Uterus (tissue), 4 donors: Measurements from ENCODE around the gene MRC2. TPM values are rescaled to one million over a fixed set of nuclear protein-coding genes. Genes with fewer than 3 reads are reported as not detected.

Experiments
- DNase-seq, 2 donors: peaks; one replicate each; pipeline ENCODE4 v3.0.0-alpha.2; 2019 to 2020
- H3K27ac ChIP-seq, 2 donors: fragments of 200-600 bp; sonication (generic); 1 replicate in 1 of 2; 2 replicates in 1 of 2; pipeline ENCODE4 v1.5.1; 2016 to 2018
- H3K27me3 ChIP-seq, 2 donors: fragments of 200-600 bp; sonication (generic); one replicate each; pipeline ENCODE4 v1.5.1; 2018 to 2019; ENCODE audit warnings: control low read depth in 1 of 2
- H3K36me3 ChIP-seq, 2 donors: fragments of 200-600 bp; sonication (generic); one replicate each; pipeline ENCODE4 v1.5.1; 2019; ENCODE audit warnings: control low read depth in 1 of 2
- H3K4me1 ChIP-seq, 2 donors: fragments of 200-600 bp; sonication (generic); one replicate each; pipeline ENCODE4 v1.5.1; 2018 to 2019; ENCODE audit warnings: control low read depth in 1 of 2
- H3K4me3 ChIP-seq, 2 donors: fragments of 200-600 bp; sonication (generic); 1 replicate in 1 of 2; 2 replicates in 1 of 2; pipeline ENCODE4 v1.5.1; 2018 to 2019; ENCODE audit warnings: mild to moderate bottlenecking in 1 of 2
- H3K9me3 ChIP-seq, 2 donors: fragments of 200-600 bp; sonication (generic); one replicate each; pipeline ENCODE4 v1.5.1; 2019; ENCODE audit warnings: control low read depth in 1 of 2
- POLR2A ChIP-seq, 2 donors: fragments of 450-650 bp; IDR thresholded peaks; one replicate each; pipeline ENCODE4 v1.6.1; 2016; ENCODE audit warnings: antibody characterized with exemption in 2 of 2, mild to moderate bottlenecking in 1 of 2, moderate library complexity in 1 of 2
- intact Hi-C: fragments of 100-400 bp; cut with DNase I; formaldehyde crosslinking; loops from one replicate; pipeline ENCODE4 v1.15.1; 2023; ENCODE audit warnings: low total_unique reads
- total RNA-seq, 4 donors: library from RNA; depleted of rRNA in 3 of 4; stranded (reverse); fragments of >200 nt in 3 of 4; gene quantifications; one replicate each; pipeline versions ENCODE4 v1.1.0 to v1.2.4, GENCODE V29; 2014 to 2023
- TF ChIP-seq, protein P1 (sequence below), 4 experiments: fragments of 200-600 bp in 2 of 4; fragments of 450-650 bp in 2 of 4; sonication (generic) in 2 of 4; IDR thresholded peaks; one replicate each; pipeline ENCODE4 v1.5.1; 2016 to 2019; ENCODE audit warnings: antibody characterized with exemption in 4 of 4, mild to moderate bottlenecking in 2 of 4, moderate library complexity in 1 of 4
- donor health status: DM: yes; HTN: yes; CAD: no.

Gene MRC2
- total RNA-seq, 4 donors from 2014 or later, result 30.7 to 273 (median 102) TPM

DNA sequence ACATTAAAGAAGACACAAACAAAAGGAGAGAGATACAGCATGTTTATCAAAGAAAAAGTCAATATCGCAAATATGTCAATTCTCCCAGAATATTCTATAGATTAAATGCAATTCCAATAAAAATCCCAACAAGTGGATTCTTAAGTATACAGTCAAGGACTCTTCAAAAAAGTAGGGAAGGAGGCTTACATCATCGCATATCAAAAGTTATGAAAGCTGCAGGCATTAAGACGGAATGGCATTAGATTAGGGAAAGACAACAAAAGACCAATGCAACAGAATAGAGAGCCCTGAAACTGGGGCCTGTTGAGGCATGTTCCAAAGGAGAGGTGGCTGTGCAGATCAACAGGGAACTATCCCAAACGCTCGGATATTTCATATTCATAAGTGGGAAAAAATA, 104.7 kb downstream of the MRC2 start:
- Histone ChIP-seq H3K27ac (no peak overlapping the region), H3K36me3 (no peaks in the 10 kb centered on the region), H3K27me3 (no peaks in the 10 kb centered on the region), H3K9me3 (no peaks in the 10 kb centered on the region), H3K4me3 (no peak overlapping the region), H3K4me1 (no peaks in the 10 kb centered on the region)
- intact Hi-C loops, result no loop called here
- TF ChIP-seq POLR2A (IDR thresholded peaks at IDR 0.05), result no peak
- TF ChIP-seq, protein P1, sequence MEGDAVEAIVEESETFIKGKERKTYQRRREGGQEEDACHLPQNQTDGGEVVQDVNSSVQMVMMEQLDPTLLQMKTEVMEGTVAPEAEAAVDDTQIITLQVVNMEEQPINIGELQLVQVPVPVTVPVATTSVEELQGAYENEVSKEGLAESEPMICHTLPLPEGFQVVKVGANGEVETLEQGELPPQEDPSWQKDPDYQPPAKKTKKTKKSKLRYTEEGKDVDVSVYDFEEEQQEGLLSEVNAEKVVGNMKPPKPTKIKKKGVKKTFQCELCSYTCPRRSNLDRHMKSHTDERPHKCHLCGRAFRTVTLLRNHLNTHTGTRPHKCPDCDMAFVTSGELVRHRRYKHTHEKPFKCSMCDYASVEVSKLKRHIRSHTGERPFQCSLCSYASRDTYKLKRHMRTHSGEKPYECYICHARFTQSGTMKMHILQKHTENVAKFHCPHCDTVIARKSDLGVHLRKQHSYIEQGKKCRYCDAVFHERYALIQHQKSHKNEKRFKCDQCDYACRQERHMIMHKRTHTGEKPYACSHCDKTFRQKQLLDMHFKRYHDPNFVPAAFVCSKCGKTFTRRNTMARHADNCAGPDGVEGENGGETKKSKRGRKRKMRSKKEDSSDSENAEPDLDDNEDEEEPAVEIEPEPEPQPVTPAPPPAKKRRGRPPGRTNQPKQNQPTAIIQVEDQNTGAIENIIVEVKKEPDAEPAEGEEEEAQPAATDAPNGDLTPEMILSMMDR (IDR thresholded peaks at IDR 0.05), result no peak
- DNase-seq, result no peak

DNA sequence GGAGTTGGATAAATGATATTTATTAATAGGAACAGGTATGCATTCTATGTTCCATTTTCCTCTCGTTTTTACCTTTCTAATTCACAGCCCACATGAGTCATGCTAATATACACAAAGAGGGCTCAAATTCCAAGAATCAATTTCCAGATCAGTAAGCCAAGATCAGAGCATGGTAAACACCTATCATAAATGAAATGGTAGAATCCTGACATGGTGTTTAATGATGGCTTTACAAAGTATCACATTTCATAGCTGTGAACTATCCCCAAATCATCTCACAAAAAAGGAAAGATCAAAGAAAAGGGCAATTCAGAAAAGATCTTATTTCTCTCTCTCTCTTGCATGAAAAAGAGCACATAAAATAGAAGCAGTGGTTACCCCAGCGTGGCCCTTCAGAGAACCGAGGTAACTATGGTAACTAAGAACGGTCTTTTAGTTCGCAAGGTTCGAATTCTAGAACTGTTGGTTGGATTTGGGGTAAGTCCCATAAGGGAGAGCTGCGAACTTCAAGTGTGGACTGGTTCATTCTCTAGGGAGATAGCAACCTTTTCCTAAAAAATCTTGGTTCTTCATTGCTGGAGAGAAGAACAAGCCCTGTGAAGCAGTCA, 107.7 kb downstream of the MRC2 start:
- intact Hi-C loops, result no loop called here
- Histone ChIP-seq H3K27ac (no peak overlapping the region), H3K27me3 (no peaks in the 10 kb centered on the region), H3K36me3 (no peaks in the 10 kb centered on the region), H3K4me1 (no peaks in the 10 kb centered on the region), H3K9me3 (no peaks in the 10 kb centered on the region), H3K4me3 (no peak overlapping the region)
- TF ChIP-seq POLR2A (IDR thresholded peaks at IDR 0.05), result no peak
- TF ChIP-seq, protein P1 (IDR thresholded peaks at IDR 0.05), result no peak
- DNase-seq, result no peak

DNA sequence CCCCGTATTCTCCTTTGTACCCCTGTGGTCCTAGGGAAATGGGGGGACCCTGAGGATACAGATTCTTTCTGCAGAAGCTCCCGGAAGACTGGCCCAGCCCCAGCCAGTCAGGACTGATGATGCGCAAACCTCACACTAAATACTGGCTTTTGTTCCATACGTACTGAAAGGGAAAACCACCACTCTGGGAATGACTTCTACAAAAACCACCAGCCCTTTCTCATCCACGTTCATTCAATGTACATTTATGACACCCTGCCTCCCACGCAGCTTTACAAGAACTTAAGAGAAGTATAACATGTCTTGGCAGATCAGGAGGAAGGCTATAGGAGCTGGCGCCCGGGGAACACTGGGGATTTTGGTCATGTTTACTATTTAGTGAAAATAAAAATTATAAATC, 110.0 kb downstream of the MRC2 start:
- Histone ChIP-seq H3K27me3 (no peaks in the 10 kb centered on the region), H3K4me3 (no peak overlapping the region), H3K4me1 (no peaks in the 10 kb centered on the region), H3K27ac (no peak overlapping the region), H3K36me3 (no peaks in the 10 kb centered on the region), H3K9me3 (no peaks in the 10 kb centered on the region)
- intact Hi-C loops, result no loop called here
- no peak for TF ChIP-seq POLR2A (IDR thresholded peaks at IDR 0.05)
- TF ChIP-seq, protein P1 (IDR thresholded peaks at IDR 0.05), result no peak
- DNase-seq, result no peak

DNA sequence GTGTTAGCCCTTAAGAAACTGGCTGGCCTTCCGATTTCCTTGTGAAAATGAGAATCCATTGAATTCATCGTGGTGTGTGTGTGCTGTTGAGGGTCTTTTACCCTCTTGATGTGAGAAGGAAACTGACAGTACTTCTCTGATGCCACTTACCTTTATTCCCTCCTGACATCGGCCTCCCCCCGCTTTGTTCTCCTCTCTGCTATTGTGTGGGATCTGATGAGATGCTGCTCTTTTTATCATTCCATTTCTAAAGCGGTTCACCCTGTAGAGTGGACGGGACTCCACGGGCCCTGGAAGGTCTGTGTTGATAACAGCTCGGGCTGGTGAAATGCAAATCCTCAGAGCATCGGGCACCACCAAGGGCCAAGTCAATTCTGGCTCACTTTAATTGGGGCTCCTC, 110.8 kb downstream of the MRC2 start:
- H3K27ac ChIP-seq, result no peak overlapping the region
- TF ChIP-seq, protein P1 (IDR thresholded peaks at IDR 0.05), result no peak
- TF ChIP-seq POLR2A (IDR thresholded peaks at IDR 0.05), result no peak
- H3K36me3 ChIP-seq, result no peaks in the 10 kb centered on the region
- no peaks in the 10 kb centered on the region for H3K9me3 ChIP-seq
- H3K27me3 ChIP-seq, result no peaks in the 10 kb centered on the region
- intact Hi-C loops, result no loop called here
- no peak for DNase-seq
- H3K4me3 ChIP-seq, result no peak overlapping the region
- no peaks in the 10 kb centered on the region for H3K4me1 ChIP-seq

DNA sequence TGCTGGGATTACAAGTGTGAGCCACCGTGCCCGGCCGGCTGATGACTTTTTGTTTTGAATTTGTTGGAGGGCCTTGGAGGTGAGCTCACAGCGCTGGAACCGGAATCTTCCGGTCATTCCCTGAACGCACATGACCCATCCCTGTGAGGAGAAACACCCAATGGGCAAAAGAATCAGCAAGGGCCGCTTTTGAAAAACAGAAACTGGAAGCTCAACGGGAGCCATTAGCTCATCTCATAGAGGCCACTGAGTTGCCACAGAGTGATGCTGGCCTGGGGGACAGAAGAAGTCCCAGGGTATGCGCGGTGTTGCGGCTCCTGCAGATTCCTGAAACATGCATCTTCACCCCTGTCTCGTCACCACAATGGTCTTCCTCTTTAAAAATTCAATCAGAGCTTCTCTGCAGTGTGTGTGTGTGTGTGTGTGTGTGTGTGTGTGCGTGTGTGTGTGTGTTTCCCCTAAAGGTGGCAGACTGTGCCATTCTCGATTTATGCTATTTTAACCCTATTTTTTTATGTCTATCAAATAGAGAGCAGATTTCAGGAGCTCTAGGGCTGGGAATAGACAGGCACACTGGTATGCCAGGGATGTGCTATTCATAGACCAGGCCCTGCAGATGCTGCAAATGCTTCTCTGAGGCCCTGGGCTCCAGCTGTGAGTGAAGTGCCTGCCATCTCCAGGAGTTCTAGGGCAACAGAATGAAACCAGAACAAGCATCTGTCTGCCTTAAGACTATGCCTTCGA, 112.3 kb downstream of the MRC2 start:
- intact Hi-C loops, result no loop called here
- no peaks in the 10 kb centered on the region for H3K36me3 ChIP-seq
- no peak for DNase-seq
- H3K9me3 ChIP-seq, result no peaks in the 10 kb centered on the region
- H3K4me1 ChIP-seq, result no peaks in the 10 kb centered on the region
- no peak overlapping the region for H3K27ac ChIP-seq
- no peak for TF ChIP-seq POLR2A (IDR thresholded peaks at IDR 0.05)
- TF ChIP-seq, protein P1 (IDR thresholded peaks at IDR 0.05), result no peak
- H3K27me3 ChIP-seq, result no peaks in the 10 kb centered on the region
- no peak overlapping the region for H3K4me3 ChIP-seq
